Loucy (cell line): Measurements from ENCODE around the gene C5AR2.
A peak's percentile ranks its signal among the peaks of the same experiment; 100 is the strongest.

Experiments used
- H2AFZ ChIP-seq: fragments of 200-600 bp; sonication (generic); 2 replicates; pipeline ENCODE4 v1.6.0; 2016; ENCODE audit warnings: antibody characterized with exemption, mild to moderate bottlenecking, low read length, moderate library complexity
- H3F3A ChIP-seq: fragments of 200-600 bp; 2 replicates; pipeline ENCODE4 v1.6.0; 2016; ENCODE audit warnings: antibody characterized with exemption, low read depth, mild to moderate bottlenecking
- H3K27me3 ChIP-seq: fragments of 200-600 bp; sonication (generic); 2 replicates; pipeline ENCODE4 v1.6.1; 2014; ENCODE audit warnings: low read length, mild to moderate bottlenecking; ENCODE audit not compliant: insufficient read depth, poor library complexity, severe bottlenecking
- H3K36me3 ChIP-seq: fragments of 200-600 bp; sonication (generic); 2 replicates; pipeline ENCODE4 v1.6.1; 2016; ENCODE audit warnings: low read length; ENCODE audit not compliant: insufficient read depth
- H3K4me1 ChIP-seq: fragments of 200-600 bp; sonication (generic); 2 replicates; pipeline ENCODE4 v1.5.1; 2014; ENCODE audit warnings: low read length, mild to moderate bottlenecking; ENCODE audit not compliant: insufficient read depth, poor library complexity, severe bottlenecking
- H3K4me2 ChIP-seq: fragments of 200-600 bp; sonication (generic); 2 replicates; pipeline ENCODE4 v1.6.0; 2014; ENCODE audit warnings: antibody characterized with exemption, low read length, low read depth, mild to moderate bottlenecking; ENCODE audit not compliant: poor library complexity, severe bottlenecking
- H3K4me3 ChIP-seq: fragments of 200-600 bp; sonication (generic); 2 replicates; pipeline ENCODE4 v1.5.1; 2014; ENCODE audit warnings: low read length, mild to moderate bottlenecking, mixed read lengths; ENCODE audit not compliant: poor library complexity, severe bottlenecking
- H3K79me2 ChIP-seq: fragments of 200-600 bp; sonication (generic); 2 replicates; pipeline ENCODE4 v1.6.1; 2014; ENCODE audit warnings: low read length; ENCODE audit not compliant: insufficient read depth
- H3K9ac ChIP-seq: fragments of 200-600 bp; sonication (generic); 2 replicates; pipeline ENCODE4 v1.6.0; 2014; ENCODE audit warnings: mild to moderate bottlenecking, low read depth, low read length, moderate library complexity; ENCODE audit not compliant: poor library complexity, severe bottlenecking
- H3K9me2 ChIP-seq: fragments of 200-600 bp; sonication (generic); replicated peaks from 2 replicates; pipeline ENCODE4 v1.6.1; 2016; ENCODE audit warnings: low read depth, low read length, mixed read lengths
- H3K9me3 ChIP-seq: fragments of 200-600 bp; sonication (generic); 2 replicates; pipeline ENCODE4 v1.6.1; 2014; ENCODE audit warnings: mild to moderate bottlenecking, antibody characterized with exemption, low read length, low read depth; ENCODE audit not compliant: insufficient read depth
- H4K20me1 ChIP-seq: fragments of 200-600 bp; sonication (generic); 2 replicates; pipeline ENCODE4 v1.6.0; 2014; ENCODE audit warnings: antibody characterized with exemption, low read length, mild to moderate bottlenecking; ENCODE audit not compliant: insufficient read depth, poor library complexity, severe bottlenecking
- EZH2phosphoT487 ChIP-seq: fragments of 200-600 bp; IDR thresholded peaks from 2 replicates; pipeline ENCODE4 v1.6.1; 2018; ENCODE audit warnings: antibody characterized with exemption, mild to moderate bottlenecking, moderate library complexity, borderline replicate concordance
- TF ChIP-seq, protein P1 (sequence below): fragments of 200-600 bp; sonication (generic); conservative IDR thresholded peaks from 2 replicates; pipeline ENCODE4 v1.5.1; 2014; ENCODE audit warnings: mild to moderate bottlenecking, antibody characterized with exemption, low read length

C5AR2 gene

DNA sequence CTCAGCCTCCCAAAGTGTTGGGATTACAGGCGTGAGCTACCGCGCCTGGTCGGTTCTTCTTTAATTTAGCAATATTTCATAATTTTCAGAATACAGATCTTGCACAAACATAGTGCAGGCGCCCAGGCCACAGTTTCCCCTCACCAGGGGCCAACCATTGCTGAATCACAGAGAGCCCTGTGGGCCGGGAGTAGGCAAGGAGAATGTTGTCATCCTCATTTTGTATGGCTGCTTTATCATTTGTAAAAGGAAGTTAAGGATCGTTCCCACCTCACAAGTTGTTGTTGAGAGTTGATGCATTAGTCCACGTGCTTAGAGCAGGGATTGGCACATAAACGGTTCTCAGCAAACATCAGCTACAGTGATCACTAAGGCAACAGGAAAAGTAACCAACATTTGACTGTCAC is 57.2 kb downstream of the C5AR2 start:
- no peaks in the 10 kb centered on the region for H3F3A ChIP-seq

GRCh38 chr19:47390533-47391488 is 58.8 kb downstream of the C5AR2 start:
- Histone ChIP-seq H3K27me3 (no peaks in the 10 kb centered on the region), H3K79me2 (no peaks in the 10 kb centered on the region), H3K9ac (no peak overlapping the region), H3F3A (no peaks in the 10 kb centered on the region), H3K36me3 (no peaks in the 10 kb centered on the region), H2AFZ (no peak overlapping the region), H3K9me3 (no peaks in the 10 kb centered on the region), H4K20me1 (no peaks in the 10 kb centered on the region), H3K4me2 (no peak overlapping the region), H3K4me3 (no peak overlapping the region), H3K9me2 (no peaks in the 10 kb centered on the region), H3K4me1 (no peaks in the 10 kb centered on the region)
- no peak for TF ChIP-seq EZH2phosphoT487
- TF ChIP-seq, protein P1, sequence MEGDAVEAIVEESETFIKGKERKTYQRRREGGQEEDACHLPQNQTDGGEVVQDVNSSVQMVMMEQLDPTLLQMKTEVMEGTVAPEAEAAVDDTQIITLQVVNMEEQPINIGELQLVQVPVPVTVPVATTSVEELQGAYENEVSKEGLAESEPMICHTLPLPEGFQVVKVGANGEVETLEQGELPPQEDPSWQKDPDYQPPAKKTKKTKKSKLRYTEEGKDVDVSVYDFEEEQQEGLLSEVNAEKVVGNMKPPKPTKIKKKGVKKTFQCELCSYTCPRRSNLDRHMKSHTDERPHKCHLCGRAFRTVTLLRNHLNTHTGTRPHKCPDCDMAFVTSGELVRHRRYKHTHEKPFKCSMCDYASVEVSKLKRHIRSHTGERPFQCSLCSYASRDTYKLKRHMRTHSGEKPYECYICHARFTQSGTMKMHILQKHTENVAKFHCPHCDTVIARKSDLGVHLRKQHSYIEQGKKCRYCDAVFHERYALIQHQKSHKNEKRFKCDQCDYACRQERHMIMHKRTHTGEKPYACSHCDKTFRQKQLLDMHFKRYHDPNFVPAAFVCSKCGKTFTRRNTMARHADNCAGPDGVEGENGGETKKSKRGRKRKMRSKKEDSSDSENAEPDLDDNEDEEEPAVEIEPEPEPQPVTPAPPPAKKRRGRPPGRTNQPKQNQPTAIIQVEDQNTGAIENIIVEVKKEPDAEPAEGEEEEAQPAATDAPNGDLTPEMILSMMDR: no peak

More for the DNA sequence above, 57.2 kb downstream of the C5AR2 start:
- Histone ChIP-seq H3K9ac (no peak overlapping the region), H3K4me2 (no peak overlapping the region), H3K27me3 (no peaks in the 10 kb centered on the region), H3K79me2 (no peaks in the 10 kb centered on the region), H3K36me3 (no peaks in the 10 kb centered on the region), H3K9me3 (no peaks in the 10 kb centered on the region), H3K4me1 (no peaks in the 10 kb centered on the region), H2AFZ (no peak overlapping the region), H3K9me2 (no peaks in the 10 kb centered on the region), H4K20me1 (no peaks in the 10 kb centered on the region), H3K4me3 (no peak overlapping the region)
- no peak for TF ChIP-seq EZH2phosphoT487
- TF ChIP-seq, protein P1: no peak

- TF ChIP-seq, protein P1: peak; percentile 87
- no peak for TF ChIP-seq EZH2phosphoT487
- Histone ChIP-seq H3K4me2 (no peak overlapping the region), H3K4me1 (no peaks in the 10 kb centered on the region), H3K9me2 (no peaks in the 10 kb centered on the region), H3K4me3 (no peak overlapping the region), H3K27me3 (no peaks in the 10 kb centered on the region), H3K9ac (no peak overlapping the region), H4K20me1 (no peaks in the 10 kb centered on the region), H3K9me3 (no peaks in the 10 kb centered on the region), H3K36me3 (no peaks in the 10 kb centered on the region), H2AFZ (no peak overlapping the region), H3F3A (no peaks in the 10 kb centered on the region), H3K79me2 (no peaks in the 10 kb centered on the region)
These were observed 59.7 kb downstream of the C5AR2 start for GRCh38 chr19:47391510-47392223.
